ENCODE measurements around the gene NAXE. TPM values are rescaled to one million over a fixed set of nuclear protein-coding genes. Genes with fewer than 3 reads are reported as not detected.

NAXE gene
- total RNA-seq, 1 donor from 2014 or later: 99.1 TPM

DNA sequence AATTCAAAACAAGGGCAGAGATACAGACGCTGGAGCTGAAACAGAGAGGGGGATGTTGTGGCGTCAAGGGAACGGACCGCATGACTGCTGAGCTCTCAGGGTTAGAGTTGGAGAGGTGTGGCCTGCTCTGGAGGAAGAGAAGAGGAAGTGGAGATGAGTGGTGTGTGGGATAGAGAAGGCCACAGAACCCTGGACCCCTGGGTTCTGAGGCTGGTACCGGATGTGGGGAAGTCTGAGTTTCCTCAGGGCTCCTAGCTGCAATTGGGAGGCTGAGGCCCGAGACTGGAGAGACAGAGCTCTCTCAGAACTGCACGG is 52.2 kb downstream of the NAXE start:
- H3K27ac Mint-ChIP-seq: no peak overlapping the region
- TF ChIP-seq, protein P1, sequence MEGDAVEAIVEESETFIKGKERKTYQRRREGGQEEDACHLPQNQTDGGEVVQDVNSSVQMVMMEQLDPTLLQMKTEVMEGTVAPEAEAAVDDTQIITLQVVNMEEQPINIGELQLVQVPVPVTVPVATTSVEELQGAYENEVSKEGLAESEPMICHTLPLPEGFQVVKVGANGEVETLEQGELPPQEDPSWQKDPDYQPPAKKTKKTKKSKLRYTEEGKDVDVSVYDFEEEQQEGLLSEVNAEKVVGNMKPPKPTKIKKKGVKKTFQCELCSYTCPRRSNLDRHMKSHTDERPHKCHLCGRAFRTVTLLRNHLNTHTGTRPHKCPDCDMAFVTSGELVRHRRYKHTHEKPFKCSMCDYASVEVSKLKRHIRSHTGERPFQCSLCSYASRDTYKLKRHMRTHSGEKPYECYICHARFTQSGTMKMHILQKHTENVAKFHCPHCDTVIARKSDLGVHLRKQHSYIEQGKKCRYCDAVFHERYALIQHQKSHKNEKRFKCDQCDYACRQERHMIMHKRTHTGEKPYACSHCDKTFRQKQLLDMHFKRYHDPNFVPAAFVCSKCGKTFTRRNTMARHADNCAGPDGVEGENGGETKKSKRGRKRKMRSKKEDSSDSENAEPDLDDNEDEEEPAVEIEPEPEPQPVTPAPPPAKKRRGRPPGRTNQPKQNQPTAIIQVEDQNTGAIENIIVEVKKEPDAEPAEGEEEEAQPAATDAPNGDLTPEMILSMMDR (IDR thresholded peaks at IDR 0.05; ENCODE audit: unreplicated experiment): no peak
- H3K4me1 Mint-ChIP-seq: peaks cover 10% of the 10 kb centered on the region
- DNase-seq (ENCODE audit: low spot score in 2 of 2, unreplicated experiment in 2 of 2): no peak
- no peaks in the 10 kb centered on the region for H3K36me3 Mint-ChIP-seq
- H3K4me3 Mint-ChIP-seq: no peak overlapping the region
- peaks cover 92% of the 10 kb centered on the region for H3K27me3 Mint-ChIP-seq (ENCODE audit: low read depth)
- H3K9me3 Mint-ChIP-seq: no peaks in the 10 kb centered on the region

Other genes with a start within 250 kb of the NAXE start
- 0.88 to 1.2 TPM (median 0.92 TPM) in 3 replicates for gene RHBG, start 222.6 kb upstream of the NAXE start, total RNA-seq
- gene MEF2D, start 91.0 kb upstream of the NAXE start, total RNA-seq: 37.4 to 40.9 TPM (median 37.8 TPM) in 3 replicates
- gene IQGAP3, start 19.2 kb upstream of the NAXE start, total RNA-seq: 13.9 to 17.6 TPM (median 15.3 TPM) in 3 replicates
- not detected in 3 replicates for gene TTC24, start 12.1 kb upstream of the NAXE start, total RNA-seq
- 22.7 to 24.0 TPM (median 23.6 TPM) in 3 replicates for gene GPATCH4, start 9.7 kb downstream of the NAXE start, total RNA-seq
- gene HAPLN2, start 27.6 kb downstream of the NAXE start, total RNA-seq: 0.76 to 1.2 TPM (median 1.2 TPM) in 3 replicates
- gene BCAN, start 50.3 kb downstream of the NAXE start, total RNA-seq: 0.54 to 0.85 TPM (median 0.78 TPM) in 3 replicates
- gene NES, start 85.6 kb downstream of the NAXE start, total RNA-seq: 53.8 to 56.9 TPM (median 56.8 TPM) in 3 replicates
- 676 to 704 TPM (median 686 TPM) in 3 replicates for gene CRABP2, start 113.8 kb downstream of the NAXE start, total RNA-seq
- gene METTL25B, start 136.7 kb downstream of the NAXE start, total RNA-seq: 36.9 to 39.2 TPM (median 39.0 TPM) in 3 replicates
- gene ISG20L2, start 137.0 kb downstream of the NAXE start, total RNA-seq: 37.3 to 41.9 TPM (median 39.3 TPM) in 3 replicates
- gene MRPL24, start 149.3 kb downstream of the NAXE start, total RNA-seq: 35.5 to 40.5 TPM (median 38.4 TPM) in 3 replicates
- gene HDGF, start 159.9 kb downstream of the NAXE start, total RNA-seq: 176 to 183 TPM (median 182 TPM) in 3 replicates
- gene PRCC, start 175.8 kb downstream of the NAXE start, total RNA-seq: 78.4 to 93.9 TPM (median 93.7 TPM) in 3 replicates
- gene SH2D2A, start 225.1 kb downstream of the NAXE start, total RNA-seq: 0.58 to 2.1 TPM (median 0.89 TPM) in 3 replicates